AG04450 (cell line): ENCODE data around the gene LPAR4. TPM values are rescaled to one million over a fixed set of nuclear protein-coding genes. Genes with fewer than 3 reads are reported as not detected.
A peak's percentile ranks its signal among the peaks of the same experiment; 100 is the strongest.

Source experiments
- CTCF ChIA-PET: fragments of 300-600, 350-600 bp; formaldehyde crosslinking; extraction: SDS; loops from one replicate; lab custom pipeline; 2022; ENCODE audit warnings: antibody characterized with exemption, inconsistent platforms; lab: Charles Lee
- POLR2A ChIA-PET: fragments of 350-600 bp; formaldehyde crosslinking; extraction: SDS; loops from one replicate; lab custom pipeline; 2021; ENCODE audit warnings: antibody characterized with exemption, inconsistent platforms; lab: Yijun Ruan, JAX
- DNase-seq: peaks from one replicate; pipeline ENCODE4 v3.0.0-alpha.2; 2011; ENCODE audit warnings: low read depth, low spot score
- H3K27ac ChIP-seq: one replicate; pipeline ENCODE4 v1.5.1; 2012; ENCODE audit warnings: low read depth, low read length, control low read depth
- H3K27me3 ChIP-seq: one replicate; pipeline ENCODE4 v1.6.0; 2012; ENCODE audit warnings: low read length; ENCODE audit not compliant: control insufficient read depth, insufficient read depth
- H3K4me3 ChIP-seq: 2 replicates; pipeline ENCODE4 v1.5.1; 2011; ENCODE audit warnings: mild to moderate bottlenecking, low read depth, low read length, control low read depth
- H3K9me3 ChIP-seq: 2 replicates; pipeline ENCODE4 v1.5.1; 2012; ENCODE audit warnings: low read length; ENCODE audit not compliant: control insufficient read depth, insufficient read depth
- polyA minus RNA-seq: library from RNA; depleted of rRNA, polyadenylated mRNA; stranded (reverse); fragments of >200 nt; gene quantifications from 2 replicates; pipeline ENCODE4 v1.2.3, GENCODE V29; 2011; rRNA and poly(A)+ RNA removed
- polyA plus RNA-seq: library from polyadenylated mRNA; depleted of rRNA; stranded (reverse); fragments of >200 nt; gene quantifications from 2 replicates; pipeline ENCODE4 v1.2.3, GENCODE V29; 2011; rRNA removed
- TF ChIP-seq, protein P1 (sequence below): IDR thresholded peaks from 2 replicates; pipeline ENCODE4 v1.5.1; 2011; ENCODE audit warnings: low read depth, low read length, control low read depth, inconsistent platforms

LPAR4 gene, protein sequence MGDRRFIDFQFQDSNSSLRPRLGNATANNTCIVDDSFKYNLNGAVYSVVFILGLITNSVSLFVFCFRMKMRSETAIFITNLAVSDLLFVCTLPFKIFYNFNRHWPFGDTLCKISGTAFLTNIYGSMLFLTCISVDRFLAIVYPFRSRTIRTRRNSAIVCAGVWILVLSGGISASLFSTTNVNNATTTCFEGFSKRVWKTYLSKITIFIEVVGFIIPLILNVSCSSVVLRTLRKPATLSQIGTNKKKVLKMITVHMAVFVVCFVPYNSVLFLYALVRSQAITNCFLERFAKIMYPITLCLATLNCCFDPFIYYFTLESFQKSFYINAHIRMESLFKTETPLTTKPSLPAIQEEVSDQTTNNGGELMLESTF
- not detected in 2 replicates for polyA plus RNA-seq
- not detected in 2 replicates for polyA minus RNA-seq

DNA sequence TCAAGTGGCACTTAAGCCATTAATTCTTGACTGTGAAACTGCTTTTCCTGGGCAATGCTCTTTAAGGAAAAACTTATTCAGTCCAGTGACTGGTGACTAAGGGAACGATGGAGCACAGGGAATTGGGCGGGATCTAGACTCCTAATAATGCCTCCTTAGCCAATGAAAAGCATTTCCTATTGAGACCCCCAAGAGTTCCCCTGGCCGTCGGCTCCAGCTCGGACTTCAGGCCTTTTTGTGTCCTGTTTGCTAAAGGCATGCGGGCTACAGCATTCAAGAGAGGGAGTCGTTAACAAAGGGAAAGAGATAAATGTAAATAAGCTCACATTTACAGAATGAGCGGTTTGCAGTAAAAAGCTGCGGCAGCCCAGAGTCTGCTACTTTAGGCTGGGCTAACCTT lies at the start of gene LPAR4:
LPAR4 (plus strand) TSS at position 232 of the 400 bp plus-strand sequence. CDS start 7,150 bp downstream, outside the sequence.
- TF ChIP-seq, protein P1, sequence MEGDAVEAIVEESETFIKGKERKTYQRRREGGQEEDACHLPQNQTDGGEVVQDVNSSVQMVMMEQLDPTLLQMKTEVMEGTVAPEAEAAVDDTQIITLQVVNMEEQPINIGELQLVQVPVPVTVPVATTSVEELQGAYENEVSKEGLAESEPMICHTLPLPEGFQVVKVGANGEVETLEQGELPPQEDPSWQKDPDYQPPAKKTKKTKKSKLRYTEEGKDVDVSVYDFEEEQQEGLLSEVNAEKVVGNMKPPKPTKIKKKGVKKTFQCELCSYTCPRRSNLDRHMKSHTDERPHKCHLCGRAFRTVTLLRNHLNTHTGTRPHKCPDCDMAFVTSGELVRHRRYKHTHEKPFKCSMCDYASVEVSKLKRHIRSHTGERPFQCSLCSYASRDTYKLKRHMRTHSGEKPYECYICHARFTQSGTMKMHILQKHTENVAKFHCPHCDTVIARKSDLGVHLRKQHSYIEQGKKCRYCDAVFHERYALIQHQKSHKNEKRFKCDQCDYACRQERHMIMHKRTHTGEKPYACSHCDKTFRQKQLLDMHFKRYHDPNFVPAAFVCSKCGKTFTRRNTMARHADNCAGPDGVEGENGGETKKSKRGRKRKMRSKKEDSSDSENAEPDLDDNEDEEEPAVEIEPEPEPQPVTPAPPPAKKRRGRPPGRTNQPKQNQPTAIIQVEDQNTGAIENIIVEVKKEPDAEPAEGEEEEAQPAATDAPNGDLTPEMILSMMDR = no peak
- POLR2A ChIA-PET = no interaction called here
- H3K4me3 ChIP-seq = no peak within 1 kb of the TSS
- no peaks in the 10 kb centered on the region for H3K9me3 ChIP-seq
- no peak within 1 kb of the TSS for H3K27ac ChIP-seq
- no peaks in the 10 kb centered on the region for H3K27me3 ChIP-seq
- CTCF ChIA-PET = no interaction called here
- no peak for DNase-seq

DNA sequence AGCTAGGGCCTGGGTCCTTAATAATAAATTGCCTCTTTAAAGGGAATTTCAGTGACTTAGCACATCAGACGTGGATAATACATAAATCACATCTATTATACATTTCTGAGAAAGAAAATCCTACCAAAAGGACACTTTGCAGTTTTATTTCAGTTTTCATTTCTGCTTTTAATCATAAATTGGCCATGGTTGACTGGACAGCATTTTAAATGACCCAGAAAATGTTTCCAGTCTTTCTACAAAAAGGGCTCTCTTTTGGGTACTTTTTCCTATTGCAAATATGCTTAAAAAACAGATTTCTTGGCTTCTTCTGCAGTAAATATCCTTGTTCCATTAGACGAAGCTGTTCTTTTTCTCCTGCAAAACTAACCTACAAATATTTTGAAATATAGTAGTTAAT lies 41.4 kb upstream of the LPAR4 start:
- Histone ChIP-seq H3K27ac (no peak overlapping the region), H3K27me3 (no peaks in the 10 kb centered on the region), H3K9me3 (no peaks in the 10 kb centered on the region), H3K4me3 (no peak overlapping the region)
- TF ChIP-seq, protein P1 = no peak
- CTCF ChIA-PET = interaction anchor here (5.5 kb wide), 1 partner anchor 151 kb away, joined by 45 read pairs; no protein-coding TSS in a partner anchor
- POLR2A ChIA-PET = no interaction called here
- no peak for DNase-seq

DNA sequence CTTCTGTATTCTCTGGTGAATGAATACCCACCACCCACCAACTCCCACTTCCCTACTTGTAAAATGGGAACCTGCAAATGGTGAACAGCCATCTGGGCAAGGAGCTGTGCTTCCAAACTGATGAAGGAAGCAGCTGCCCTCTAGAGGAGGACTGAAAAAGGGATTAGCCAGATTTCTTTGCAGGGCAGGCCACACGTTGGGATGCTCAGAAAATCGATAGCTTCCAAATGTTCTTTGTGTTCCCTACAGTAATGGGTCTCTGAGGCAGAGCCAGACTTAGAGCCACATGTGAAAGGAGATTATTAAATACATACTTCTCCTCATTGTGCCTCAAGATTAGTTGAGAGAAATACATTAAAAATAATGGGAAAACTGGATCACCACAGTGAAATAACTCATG lies 39.3 kb upstream of the LPAR4 start:
- CTCF ChIA-PET = interaction anchor here (0.6 to 5.5 kb wide), 21 partner anchors 9 to 373 kb away, joined by 3 to 45 read pairs (median 3); partner anchors contain the start of gene RTL3
- Histone ChIP-seq H3K9me3 (no peaks in the 10 kb centered on the region), H3K4me3 (no peak overlapping the region), H3K27me3 (no peaks in the 10 kb centered on the region), H3K27ac (no peak overlapping the region)
- DNase-seq = no peak
- TF ChIP-seq, protein P1 = peak; percentile 65
- POLR2A ChIA-PET = no interaction called here

DNA sequence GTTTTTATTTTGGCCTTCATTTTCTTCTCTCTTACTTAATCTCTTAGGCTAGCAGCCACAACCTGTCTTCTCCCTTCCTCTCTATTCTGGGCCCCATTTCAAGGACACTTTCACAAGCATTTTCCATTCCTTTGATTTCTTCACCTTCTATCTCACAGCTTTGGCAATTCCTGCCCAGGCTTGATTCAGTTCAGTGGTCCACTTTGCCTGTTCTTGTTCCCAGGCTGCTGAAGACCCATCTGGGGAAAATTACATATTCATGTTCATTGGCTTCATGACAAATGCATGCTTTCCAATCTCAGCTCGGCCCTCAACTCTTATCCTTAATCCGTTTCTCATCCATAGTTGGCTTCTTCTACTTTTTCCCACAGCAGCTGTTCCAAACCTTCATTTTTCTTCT lies 38.7 kb upstream of the LPAR4 start:
- TF ChIP-seq, protein P1 = no peak
- Histone ChIP-seq H3K9me3 (no peaks in the 10 kb centered on the region), H3K4me3 (no peak overlapping the region), H3K27ac (no peak overlapping the region), H3K27me3 (no peaks in the 10 kb centered on the region)
- CTCF ChIA-PET = interaction anchor here (0.6 to 5.5 kb wide), 18 partner anchors 9 to 372 kb away, joined by 3 to 45 read pairs (median 3); partner anchors contain the start of gene RTL3
- DNase-seq = no peak
- POLR2A ChIA-PET = no interaction called here

DNA sequence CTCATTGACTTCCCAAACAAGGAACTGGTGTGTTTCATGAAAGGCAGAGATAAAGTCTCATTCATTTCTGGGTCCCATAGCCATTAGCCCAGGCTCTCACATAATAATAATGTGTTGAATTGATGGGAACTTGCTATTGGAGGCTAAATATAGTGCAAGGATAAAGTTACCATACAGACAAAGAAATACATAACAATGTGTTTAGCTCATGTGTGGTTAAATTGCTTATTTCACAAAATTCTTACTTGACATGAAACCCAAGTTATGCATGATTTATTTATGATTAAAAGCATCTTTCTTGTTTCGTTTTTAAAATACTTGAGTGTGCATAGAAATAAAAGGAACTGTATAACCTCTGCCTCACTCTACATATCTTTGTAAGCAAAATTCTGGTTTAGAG lies 37.3 kb upstream of the LPAR4 start:
- CTCF ChIA-PET = interaction anchor here (1.2 to 5.5 kb wide), 2 partner anchors 26 to 155 kb away, joined by 4 to 45 read pairs; no protein-coding TSS in a partner anchor
- POLR2A ChIA-PET = no interaction called here
- H3K4me3 ChIP-seq = no peak overlapping the region
- H3K27me3 ChIP-seq = no peaks in the 10 kb centered on the region
- no peaks in the 10 kb centered on the region for H3K9me3 ChIP-seq
- TF ChIP-seq, protein P1 = no peak
- H3K27ac ChIP-seq = no peak overlapping the region
- DNase-seq = no peak
